GM12864 (cell line): ENCODE results near the gene PARD3B.

Experiments used
- DNase-seq: peaks from one replicate; pipeline ENCODE4 v3.0.0-alpha.2; 2011; ENCODE audit warnings: low read depth
- H3K4me3 ChIP-seq: 2 replicates; pipeline ENCODE4 v1.5.1; 2011; ENCODE audit warnings: mild to moderate bottlenecking, low read depth, low read length, control low read depth
- CTCF ChIP-seq: IDR thresholded peaks from 2 replicates; pipeline ENCODE4 v1.5.1; 2011; ENCODE audit warnings: low read depth, mild to moderate bottlenecking, moderate library complexity, low read length, control low read depth, inconsistent platforms; ENCODE audit errors: missing control alignments

Gene PARD3B

DNA sequence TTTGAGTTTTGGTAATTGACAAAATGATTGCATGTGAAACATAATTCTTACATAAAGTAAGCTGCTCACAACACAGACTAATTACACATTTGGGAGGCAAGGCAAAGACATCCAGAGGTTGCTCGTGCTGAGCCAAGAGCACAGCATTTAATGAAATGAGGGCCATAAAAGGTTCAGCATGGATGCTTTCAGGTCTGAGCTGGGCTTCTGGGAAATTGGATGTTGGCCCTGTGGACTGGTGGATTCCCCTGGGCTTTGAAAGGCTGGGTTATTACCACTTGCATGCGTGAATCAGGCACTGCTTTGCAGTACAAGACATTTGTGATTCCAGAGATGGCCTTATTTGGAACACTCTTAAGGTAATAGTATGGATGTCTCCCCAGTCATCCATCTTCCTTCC lies 603.5 kb downstream of the PARD3B start:
- no peak for TF ChIP-seq CTCF
- no peak overlapping the region for H3K4me3 ChIP-seq
- no peak for DNase-seq

GRCh38 chr2:205156457-205156856 lies 611.2 kb downstream of the PARD3B start:
- no peak overlapping the region for H3K4me3 ChIP-seq
- no peak for TF ChIP-seq CTCF

DNA sequence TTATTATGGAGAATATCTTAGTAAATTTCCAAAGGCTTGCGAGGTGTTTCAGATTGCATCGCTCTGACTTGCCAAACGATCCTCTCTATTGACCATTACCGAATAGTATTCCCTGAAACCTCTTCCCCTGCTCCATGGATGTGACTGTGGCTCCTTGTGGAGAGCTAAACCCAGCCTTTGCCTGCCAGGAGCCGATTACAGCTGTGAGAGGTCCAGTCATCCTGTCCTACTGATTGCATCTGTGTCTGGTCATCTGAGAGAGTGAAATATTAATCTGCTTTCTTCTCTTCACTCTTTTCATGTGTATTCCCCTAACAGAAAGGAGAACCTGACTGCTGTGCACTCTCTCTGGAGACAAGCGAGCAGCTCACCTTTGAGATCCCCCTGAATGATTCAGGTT lies 613.1 kb downstream of the PARD3B start:
- no peak overlapping the region for H3K4me3 ChIP-seq
- TF ChIP-seq CTCF, result no peak
- DNase-seq, result no peak

More at GRCh38 chr2:205156457-205156856, 611.2 kb downstream of the PARD3B start:
- no peak for DNase-seq

DNA sequence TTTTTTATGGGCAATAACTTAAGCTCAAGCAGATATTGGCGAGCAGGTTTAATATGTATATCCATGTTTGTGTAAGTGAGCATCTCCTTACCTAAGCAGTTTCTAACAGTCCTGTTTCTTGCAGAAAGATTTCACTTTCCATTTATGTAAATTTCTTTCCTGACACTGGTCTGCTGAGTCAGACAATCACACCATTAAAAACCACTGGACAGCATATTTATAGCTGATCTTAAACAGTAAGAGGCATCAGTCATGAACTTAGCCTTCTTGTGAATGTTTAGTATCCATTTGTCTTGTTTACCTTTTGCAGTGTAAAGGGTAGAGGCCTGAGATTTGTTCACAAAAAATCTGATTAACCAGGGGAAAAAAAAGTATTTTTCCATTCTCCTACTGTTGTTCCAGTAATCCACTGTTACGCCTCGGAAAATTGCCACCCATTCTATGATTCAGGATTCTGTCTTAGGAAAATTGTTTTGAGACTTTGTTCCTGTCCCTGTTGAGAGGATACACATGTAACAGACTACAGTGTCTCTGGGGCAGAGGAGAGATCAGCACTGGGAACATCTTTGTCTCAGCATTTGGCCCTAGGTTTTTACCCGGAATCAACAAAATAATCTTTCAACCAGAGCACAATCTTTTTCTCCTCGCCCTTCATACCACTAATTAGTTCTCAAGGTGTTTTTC lies 616.0 kb downstream of the PARD3B start:
- DNase-seq, result no peak
- no peak for TF ChIP-seq CTCF
- no peak overlapping the region for H3K4me3 ChIP-seq

GRCh38 chr2:205166745-205167144 lies 621.5 kb downstream of the PARD3B start:
- no peak for DNase-seq
- H3K4me3 ChIP-seq, result no peak overlapping the region
- TF ChIP-seq CTCF, result no peak

GRCh38 chr2:205169012-205169411 lies 623.7 kb downstream of the PARD3B start:
- DNase-seq, result no peak
- H3K4me3 ChIP-seq, result no peak overlapping the region
- TF ChIP-seq CTCF, result no peak

GRCh38 chr2:205169464-205169863 lies 624.2 kb downstream of the PARD3B start:
- TF ChIP-seq CTCF, result no peak
- DNase-seq, result no peak
- H3K4me3 ChIP-seq, result no peak overlapping the region
